Hepatocyte (in vitro differentiated cells): ENCODE measurements around the gene ENPP6.

ENCODE experiments used
- EZH2 ChIP-seq: fragments of 200-600 bp; sonication (generic); IDR thresholded peaks from 2 replicates; pipeline ENCODE4 v1.6.1; 2016; ENCODE audit warnings: antibody characterized with exemption, mild to moderate bottlenecking, borderline replicate concordance
- EZH2phosphoT487 ChIP-seq: fragments of 200-600 bp; sonication (generic); IDR thresholded peaks from one replicate; pipeline ENCODE4 v1.6.1; 2018; ENCODE audit warnings: antibody characterized with exemption, mild to moderate bottlenecking, low read depth, moderate library complexity; ENCODE audit not compliant: unreplicated experiment, severe bottlenecking
- TF ChIP-seq, protein P1 (sequence below): fragments of 200-600 bp; sonication (generic); IDR thresholded peaks from 2 replicates; pipeline ENCODE4 v1.5.1; 2016; ENCODE audit warnings: antibody characterized with exemption, mild to moderate bottlenecking; ENCODE audit not compliant: poor library complexity

DNA sequence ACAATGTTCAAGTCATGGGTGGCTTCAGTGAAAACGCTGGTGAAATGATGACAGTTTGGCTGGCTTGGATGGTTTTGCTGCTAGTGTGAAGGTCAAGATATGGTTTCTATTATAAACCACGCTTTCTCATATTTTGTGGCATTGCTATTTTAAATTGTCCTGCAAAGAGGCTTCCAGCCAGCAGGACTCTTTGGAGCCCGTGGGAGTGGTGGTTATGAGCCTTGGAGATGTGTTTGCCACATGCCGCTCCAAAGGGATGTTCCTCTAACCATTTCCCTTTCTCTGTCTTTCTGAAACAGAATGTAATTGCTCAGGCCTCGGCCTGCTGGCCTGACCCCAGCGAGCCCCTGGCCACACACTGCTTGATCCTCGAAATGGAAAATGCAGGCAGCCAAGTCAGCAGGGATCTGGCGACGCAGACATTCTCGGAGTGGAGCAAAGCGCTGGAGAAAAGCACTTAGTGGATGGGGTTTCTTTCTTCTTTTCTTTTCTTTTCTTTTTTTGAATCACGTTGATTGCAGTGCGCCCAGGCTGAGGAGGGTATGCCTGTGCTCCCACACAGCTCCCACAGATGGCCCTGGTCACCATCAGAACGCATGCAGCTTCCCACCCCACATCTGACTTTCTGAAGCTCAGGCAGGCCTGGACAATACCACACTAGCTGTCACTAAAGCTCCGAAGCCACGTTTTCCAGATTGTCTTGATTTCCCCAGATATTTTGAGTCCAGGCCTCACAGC, 114.0 kb downstream of the ENPP6 start:
- TF ChIP-seq, protein P1, sequence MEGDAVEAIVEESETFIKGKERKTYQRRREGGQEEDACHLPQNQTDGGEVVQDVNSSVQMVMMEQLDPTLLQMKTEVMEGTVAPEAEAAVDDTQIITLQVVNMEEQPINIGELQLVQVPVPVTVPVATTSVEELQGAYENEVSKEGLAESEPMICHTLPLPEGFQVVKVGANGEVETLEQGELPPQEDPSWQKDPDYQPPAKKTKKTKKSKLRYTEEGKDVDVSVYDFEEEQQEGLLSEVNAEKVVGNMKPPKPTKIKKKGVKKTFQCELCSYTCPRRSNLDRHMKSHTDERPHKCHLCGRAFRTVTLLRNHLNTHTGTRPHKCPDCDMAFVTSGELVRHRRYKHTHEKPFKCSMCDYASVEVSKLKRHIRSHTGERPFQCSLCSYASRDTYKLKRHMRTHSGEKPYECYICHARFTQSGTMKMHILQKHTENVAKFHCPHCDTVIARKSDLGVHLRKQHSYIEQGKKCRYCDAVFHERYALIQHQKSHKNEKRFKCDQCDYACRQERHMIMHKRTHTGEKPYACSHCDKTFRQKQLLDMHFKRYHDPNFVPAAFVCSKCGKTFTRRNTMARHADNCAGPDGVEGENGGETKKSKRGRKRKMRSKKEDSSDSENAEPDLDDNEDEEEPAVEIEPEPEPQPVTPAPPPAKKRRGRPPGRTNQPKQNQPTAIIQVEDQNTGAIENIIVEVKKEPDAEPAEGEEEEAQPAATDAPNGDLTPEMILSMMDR: no peak
- no peak for TF ChIP-seq EZH2
- no peak for TF ChIP-seq EZH2phosphoT487
